Testis (tissue), 2 donors: ENCODE data around the gene ZMYM2.

Experiments used
- CTCF ChIP-seq, 3 experiments: fragments of 450-650 bp in 2 of 3; fragments of 200-600 bp in 1 of 3; sonication (generic) in 1 of 3; IDR thresholded peaks; one replicate each; pipeline ENCODE4 v1.5.1; 2016 to 2019; ENCODE audit warnings: antibody characterized with exemption in 3 of 3, mild to moderate bottlenecking in 2 of 3, moderate library complexity in 1 of 3
- POLR2A ChIP-seq: fragments of 450-650 bp; IDR thresholded peaks from one replicate; pipeline ENCODE4 v1.6.1; 2017; ENCODE audit warnings: antibody characterized with exemption, mild to moderate bottlenecking, moderate library complexity

GRCh38 chr13:20090349-20090748 is 131.8 kb downstream of the ZMYM2 start:
- no peak for TF ChIP-seq CTCF (IDR thresholded peaks at IDR 0.05)
- TF ChIP-seq POLR2A = no peak
